Tibial nerve (tissue), 4 donors: ENCODE measurements around the gene PAEP. TPM values are rescaled to one million over a fixed set of nuclear protein-coding genes. Genes with fewer than 3 reads are reported as not detected.
"Not testable (repeated sequence)": the region's sequence is repeated elsewhere in the genome, so short reads cannot be mapped to it uniquely, and the experiment has no call there.

Experiments
- DNase-seq, 2 donors: peaks; one replicate each; pipeline ENCODE4 v3.0.0-alpha.2; 2019; ENCODE audit warnings: low spot score in 2 of 2
- H3K27ac ChIP-seq, 4 donors: fragments of 200-600 bp; sonication (generic) in 3 of 4; one replicate each; pipeline ENCODE4 v1.5.1; 2017 to 2019; ENCODE audit warnings: mild to moderate bottlenecking in 1 of 4
- H3K27me3 ChIP-seq, 2 donors: fragments of 200-600 bp; sonication (generic) in 1 of 2; one replicate each; pipeline versions ENCODE4 v1.5.1 to v1.6.0; 2017 to 2019
- H3K36me3 ChIP-seq, 3 donors: fragments of 200-600 bp; sonication (generic); one replicate each; pipeline ENCODE4 v1.5.1; 2018 to 2019
- H3K4me1 ChIP-seq, 4 donors: fragments of 200-600 bp; sonication (generic) in 3 of 4; one replicate each; pipeline ENCODE4 v1.5.1; 2017 to 2019
- H3K4me3 ChIP-seq, 4 donors: fragments of 200-600 bp; sonication (generic) in 3 of 4; one replicate each; pipeline ENCODE4 v1.5.1; 2017 to 2019; ENCODE audit warnings: mild to moderate bottlenecking in 1 of 4, moderate library complexity in 1 of 4
- H3K9me3 ChIP-seq, 4 donors: fragments of 200-600 bp; sonication (generic) in 3 of 4; one replicate each; pipeline ENCODE4 v1.5.1; 2017 to 2019
- EP300 ChIP-seq, 2 donors: sonication (generic); formaldehyde crosslinking; IDR thresholded peaks; one replicate each; pipeline ENCODE4 v1.6.1; 2017; ENCODE audit warnings: antibody characterized with exemption in 2 of 2, mild to moderate bottlenecking in 1 of 2
- POLR2A ChIP-seq, 2 donors: fragments of 450-650 bp; IDR thresholded peaks; one replicate each; pipeline ENCODE4 v1.6.1; 2017; ENCODE audit warnings: antibody characterized with exemption in 2 of 2, mild to moderate bottlenecking in 2 of 2, moderate library complexity in 2 of 2
- WGBS, 2 donors: methylation state at CpG; one replicate each; pipeline ENCODE4 v1.1.5; 2018; 5-methylcytosine and 5-hydroxymethylcytosine counted together
- total RNA-seq, 4 donors: library from RNA; depleted of rRNA; stranded (reverse); fragments of >200 nt; gene quantifications; one replicate each; pipeline ENCODE4 v1.1.0, GENCODE V29; 2016
- TF ChIP-seq, protein P1 (sequence below), 5 experiments: fragments of 200-600 bp in 3 of 5; fragments of 450-650 bp in 2 of 5; sonication (generic) in 3 of 5; IDR thresholded peaks; one replicate each; pipeline ENCODE4 v1.5.1; 2016 to 2019; ENCODE audit warnings: antibody characterized with exemption in 5 of 5, mild to moderate bottlenecking in 3 of 5, moderate library complexity in 2 of 5

Gene PAEP
- total RNA-seq, 4 donors from 2014 or later = not detected

DNA sequence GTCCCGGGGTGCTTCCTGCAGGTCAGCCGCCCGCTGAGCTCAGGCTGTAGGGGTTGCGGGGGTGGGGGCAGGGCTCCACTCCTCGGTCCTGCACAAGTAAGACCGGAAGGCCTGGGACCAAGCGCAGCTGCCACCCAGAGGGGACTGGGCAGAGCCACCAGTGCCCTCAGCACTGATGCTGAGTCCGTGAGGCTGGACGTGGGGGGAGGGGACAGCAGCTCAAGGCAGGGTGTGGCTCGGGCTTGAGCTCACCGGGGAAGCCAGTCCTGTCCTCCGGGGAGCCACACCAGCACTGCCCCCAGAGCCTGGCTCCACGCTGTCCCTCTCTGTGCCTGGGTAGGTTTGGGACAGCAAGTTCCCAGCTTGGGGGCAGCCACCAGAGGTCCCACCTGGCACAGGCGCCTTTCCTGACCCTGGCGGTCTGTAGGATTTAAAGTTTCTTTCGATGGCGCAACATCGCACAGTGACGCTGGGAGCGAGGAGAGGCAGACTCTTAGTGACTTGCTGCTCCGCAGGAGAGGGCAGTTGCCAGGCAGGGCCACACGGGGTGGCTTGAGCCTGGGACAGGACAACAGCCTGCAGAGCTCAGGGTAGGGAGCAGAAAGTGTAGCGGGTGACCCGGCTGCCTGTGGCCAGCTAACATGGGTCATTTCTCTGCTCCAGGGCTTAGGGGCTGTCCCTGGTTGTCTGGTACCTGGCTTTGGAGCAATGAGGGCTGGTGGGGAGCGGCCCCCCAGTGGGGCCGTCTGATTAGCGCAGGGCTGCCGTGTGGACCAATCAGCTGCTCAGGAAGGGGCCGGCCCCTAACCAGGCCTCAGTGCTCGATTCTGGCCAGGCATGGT, 34.6 kb upstream of the PAEP start:
- 66% methylated on average over 22 to 30 of the region's 30 CpGs for WGBS, 2 donors
- TF ChIP-seq POLR2A (IDR thresholded peaks at IDR 0.05) = no peak
- TF ChIP-seq, protein P1, sequence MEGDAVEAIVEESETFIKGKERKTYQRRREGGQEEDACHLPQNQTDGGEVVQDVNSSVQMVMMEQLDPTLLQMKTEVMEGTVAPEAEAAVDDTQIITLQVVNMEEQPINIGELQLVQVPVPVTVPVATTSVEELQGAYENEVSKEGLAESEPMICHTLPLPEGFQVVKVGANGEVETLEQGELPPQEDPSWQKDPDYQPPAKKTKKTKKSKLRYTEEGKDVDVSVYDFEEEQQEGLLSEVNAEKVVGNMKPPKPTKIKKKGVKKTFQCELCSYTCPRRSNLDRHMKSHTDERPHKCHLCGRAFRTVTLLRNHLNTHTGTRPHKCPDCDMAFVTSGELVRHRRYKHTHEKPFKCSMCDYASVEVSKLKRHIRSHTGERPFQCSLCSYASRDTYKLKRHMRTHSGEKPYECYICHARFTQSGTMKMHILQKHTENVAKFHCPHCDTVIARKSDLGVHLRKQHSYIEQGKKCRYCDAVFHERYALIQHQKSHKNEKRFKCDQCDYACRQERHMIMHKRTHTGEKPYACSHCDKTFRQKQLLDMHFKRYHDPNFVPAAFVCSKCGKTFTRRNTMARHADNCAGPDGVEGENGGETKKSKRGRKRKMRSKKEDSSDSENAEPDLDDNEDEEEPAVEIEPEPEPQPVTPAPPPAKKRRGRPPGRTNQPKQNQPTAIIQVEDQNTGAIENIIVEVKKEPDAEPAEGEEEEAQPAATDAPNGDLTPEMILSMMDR (IDR thresholded peaks at IDR 0.05) = no peak
- TF ChIP-seq EP300 (IDR thresholded peaks at IDR 0.05) = no peak
- no peak for DNase-seq
- H3K4me1 ChIP-seq = no peaks in the 10 kb centered on the region
- peaks cover 0 to 21% of the 10 kb centered on the region in 2 donors for H3K27me3 ChIP-seq
- H3K4me3 ChIP-seq = no peak overlapping the region
- H3K9me3 ChIP-seq = peaks cover 0 to 16% (median 0%) of the 10 kb centered on the region in 4 donors
- H3K27ac ChIP-seq = no peak overlapping the region
- H3K36me3 ChIP-seq = no peaks in the 10 kb centered on the region

DNA sequence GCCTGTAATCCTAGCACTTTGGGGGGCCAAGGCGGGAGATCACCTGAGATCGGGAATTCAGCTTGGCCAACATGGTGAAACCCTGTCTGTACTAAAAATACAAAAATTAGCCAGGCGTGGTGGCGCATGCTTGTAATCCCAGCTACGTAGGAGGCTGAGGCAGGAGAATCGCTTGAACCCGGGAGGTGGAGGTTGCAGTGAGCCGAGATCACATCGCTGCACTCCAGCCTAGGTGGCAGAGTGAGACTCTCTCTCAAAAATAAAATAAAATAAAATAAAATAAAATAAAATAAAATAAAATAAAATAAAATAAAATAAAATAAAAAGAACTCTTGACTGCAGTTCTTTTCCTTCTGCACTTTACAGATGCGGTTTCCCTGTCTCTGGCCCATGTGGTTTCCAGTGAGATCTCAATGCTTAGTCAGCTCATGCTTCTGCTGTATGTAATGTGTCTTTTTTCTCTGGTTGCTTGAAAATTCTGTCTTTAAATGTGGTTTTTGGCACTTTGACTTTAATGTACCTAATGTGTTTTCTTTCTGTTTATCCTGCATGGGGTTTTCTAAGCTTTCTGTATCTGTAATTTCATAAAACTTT, 32.6 kb upstream of the PAEP start:
- WGBS, 2 donors = 91 to 94% methylated on average over 10 of the region's 10 CpGs
- H3K4me1 ChIP-seq, H3K27ac ChIP-seq, H3K36me3 ChIP-seq, H3K4me3 ChIP-seq, DNase-seq: not testable (repeated sequence)
- Histone ChIP-seq H3K9me3 (peaks cover 0 to 16% (median 0%) of the 10 kb centered on the region in 4 donors), H3K27me3 (peaks cover 0 to 14% of the 10 kb centered on the region in 2 donors)

DNA sequence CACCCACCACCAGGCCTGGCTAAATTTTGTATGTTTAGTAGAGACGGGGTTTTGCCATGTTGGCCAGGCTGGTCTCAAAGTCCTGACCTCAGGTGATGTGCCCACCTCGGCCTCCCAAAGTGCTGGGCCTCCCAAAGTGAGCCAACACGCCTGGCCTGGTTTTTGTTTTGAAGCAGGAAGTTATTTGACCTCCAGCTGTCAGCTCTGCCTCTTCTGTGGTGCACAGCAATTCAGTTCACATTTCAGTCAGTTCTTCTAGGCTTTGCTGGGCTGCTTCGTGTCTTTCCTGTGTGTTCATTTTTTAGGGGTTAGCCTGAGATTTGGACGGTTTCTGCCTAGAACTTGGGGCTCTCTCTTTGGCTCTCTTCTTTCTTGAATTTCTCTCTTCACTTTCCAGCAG, 31.4 kb upstream of the PAEP start:
- H3K27me3 ChIP-seq = peaks cover 0 to 12% of the 10 kb centered on the region in 2 donors

DNA sequence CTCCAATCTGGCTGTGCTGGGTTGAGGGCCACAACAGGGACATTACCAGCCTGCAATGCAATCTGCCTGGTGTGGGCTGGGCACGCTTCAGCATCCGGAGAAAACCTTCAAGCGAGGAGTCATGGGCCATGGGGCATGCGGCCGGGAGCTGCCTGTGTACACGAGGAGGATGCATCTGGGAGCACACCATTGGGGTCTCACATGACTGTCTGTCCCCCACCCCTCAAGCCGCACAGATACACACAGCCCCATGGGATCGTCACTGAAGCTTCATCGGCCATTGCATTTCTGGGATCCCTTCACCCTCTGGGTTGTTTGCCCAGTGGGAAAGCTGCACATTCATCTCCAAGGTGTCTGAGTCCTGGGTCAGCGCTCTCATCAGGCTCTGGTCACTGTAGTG, 30.5 kb upstream of the PAEP start:
- WGBS, 2 donors = 85 to 93% methylated on average over 2 to 10 of the region's 10 CpGs
- no peak for DNase-seq
- peaks cover 0 to 12% of the 10 kb centered on the region in 2 donors for H3K27me3 ChIP-seq

More for the DNA sequence above, 31.4 kb upstream of the PAEP start:
- H3K4me3 ChIP-seq = no peak overlapping the region
- TF ChIP-seq, protein P1 (IDR thresholded peaks at IDR 0.05) = no peak
- H3K36me3 ChIP-seq = no peaks in the 10 kb centered on the region
- H3K9me3 ChIP-seq = peaks cover 0 to 16% (median 0%) of the 10 kb centered on the region in 4 donors
- no peak overlapping the region for H3K27ac ChIP-seq
- 61 to 74% methylated on average over 5 of the region's 5 CpGs for WGBS, 2 donors
- DNase-seq = no peak
- no peaks in the 10 kb centered on the region for H3K4me1 ChIP-seq

DNA sequence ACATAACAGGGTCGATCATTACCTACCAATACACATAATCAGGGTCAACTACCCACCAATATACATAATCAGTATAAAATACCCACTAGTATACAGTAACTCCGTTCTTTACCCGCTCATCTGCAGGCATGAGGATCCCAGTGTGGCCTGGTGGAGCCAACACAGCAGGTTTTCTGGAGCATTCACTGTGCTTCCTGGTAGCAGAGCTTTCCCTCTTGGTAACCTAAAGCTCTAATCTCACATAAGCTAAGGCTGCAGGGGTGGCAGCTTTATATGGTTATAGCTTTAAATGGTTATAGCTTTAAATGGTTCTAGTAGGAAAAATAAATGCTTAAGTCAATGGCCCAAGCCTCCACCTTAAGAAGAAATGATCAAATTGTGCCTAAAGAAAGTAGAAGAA, 28.4 kb upstream of the PAEP start:
- H3K4me3 ChIP-seq = no peak overlapping the region
- H3K27me3 ChIP-seq = peaks cover 0 to 4% of the 10 kb centered on the region in 2 donors
- H3K27ac ChIP-seq = no peak overlapping the region
- no peaks in the 10 kb centered on the region for H3K4me1 ChIP-seq
- DNase-seq = no peak
- WGBS, 2 donors = 85 to 95% methylated on average over 3 of the region's 3 CpGs
- no peaks in the 10 kb centered on the region for H3K36me3 ChIP-seq
- no peak for TF ChIP-seq POLR2A (IDR thresholded peaks at IDR 0.05)
- peaks cover 0 to 16% (median 0%) of the 10 kb centered on the region in 4 donors for H3K9me3 ChIP-seq

More for the DNA sequence above, 30.5 kb upstream of the PAEP start:
- Histone ChIP-seq H3K36me3 (no peaks in the 10 kb centered on the region), H3K4me3 (no peak overlapping the region), H3K9me3 (peaks cover 0 to 16% (median 0%) of the 10 kb centered on the region in 4 donors), H3K4me1 (no peaks in the 10 kb centered on the region), H3K27ac (no peak overlapping the region)
- TF ChIP-seq POLR2A (IDR thresholded peaks at IDR 0.05) (no peak), EP300 (IDR thresholded peaks at IDR 0.05) (no peak)
- TF ChIP-seq, protein P1 (IDR thresholded peaks at IDR 0.05) = no peak

DNA sequence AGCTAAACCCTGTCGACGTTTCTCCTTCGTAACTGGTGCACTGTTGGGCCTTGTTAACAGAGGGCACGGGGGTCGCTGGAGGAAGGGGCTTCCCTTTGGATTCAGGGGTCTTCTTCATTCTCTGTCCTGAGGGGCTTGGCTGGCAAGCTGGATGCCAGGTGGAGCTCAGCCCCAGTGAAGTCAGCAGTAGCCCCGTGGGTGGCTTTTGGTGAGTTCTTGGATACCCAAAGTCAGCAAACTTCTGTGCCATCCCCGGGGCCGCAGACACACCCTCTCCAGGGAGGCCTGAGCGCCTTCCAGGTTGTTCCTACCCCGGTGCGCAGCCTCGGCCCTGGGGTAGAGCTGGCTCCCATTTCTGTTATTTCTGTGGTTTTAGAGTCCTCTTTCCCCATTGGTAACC, 27.9 kb upstream of the PAEP start:
- no peak for DNase-seq
- Histone ChIP-seq H3K27me3 (peaks cover 0 to 4% of the 10 kb centered on the region in 2 donors), H3K9me3 (peaks cover 0 to 16% (median 0%) of the 10 kb centered on the region in 4 donors), H3K36me3 (no peaks in the 10 kb centered on the region), H3K4me1 (no peaks in the 10 kb centered on the region), H3K4me3 (no peak overlapping the region), H3K27ac (no peak overlapping the region)
- WGBS, 2 donors = 87 to 90% methylated on average over 11 to 12 of the region's 12 CpGs
- TF ChIP-seq EP300 (IDR thresholded peaks at IDR 0.05) = no peak
- no peak for TF ChIP-seq POLR2A (IDR thresholded peaks at IDR 0.05)
- TF ChIP-seq, protein P1 (IDR thresholded peaks at IDR 0.05) = no peak

DNA sequence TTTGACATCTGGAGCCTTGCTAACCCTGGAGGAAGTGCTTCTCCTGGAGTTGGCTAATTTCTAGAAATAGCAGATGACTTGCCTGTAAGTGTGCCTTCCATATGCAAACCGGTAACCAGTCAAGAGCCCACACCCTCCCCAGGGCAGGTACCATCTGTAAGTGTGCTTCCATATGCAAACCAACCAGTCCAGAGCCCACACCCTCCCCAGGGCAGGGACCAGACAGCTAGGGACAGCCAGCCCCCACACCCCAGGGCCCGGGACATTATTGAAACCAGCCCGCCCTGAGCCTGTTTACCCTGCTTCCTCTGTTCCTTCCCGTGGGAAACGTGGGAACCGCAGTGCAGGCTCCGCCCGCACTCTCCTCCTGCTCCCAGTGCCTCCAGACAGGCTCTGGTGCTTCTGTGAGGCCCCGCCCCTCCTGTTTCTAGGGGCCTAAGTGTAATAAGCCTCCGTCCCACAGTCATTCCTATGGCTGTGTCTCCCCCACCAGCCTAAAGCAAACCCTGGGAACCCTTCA, 27.3 kb upstream of the PAEP start:
- not testable (repeated sequence) for H3K36me3 ChIP-seq, DNase-seq, H3K27ac ChIP-seq, H3K4me3 ChIP-seq, H3K4me1 ChIP-seq, H3K27me3 ChIP-seq
- H3K9me3 ChIP-seq = peaks cover 0 to 13% (median 0%) of the 10 kb centered on the region in 4 donors
- WGBS, 2 donors = 15 to 32% methylated on average over 9 to 10 of the region's 10 CpGs

DNA sequence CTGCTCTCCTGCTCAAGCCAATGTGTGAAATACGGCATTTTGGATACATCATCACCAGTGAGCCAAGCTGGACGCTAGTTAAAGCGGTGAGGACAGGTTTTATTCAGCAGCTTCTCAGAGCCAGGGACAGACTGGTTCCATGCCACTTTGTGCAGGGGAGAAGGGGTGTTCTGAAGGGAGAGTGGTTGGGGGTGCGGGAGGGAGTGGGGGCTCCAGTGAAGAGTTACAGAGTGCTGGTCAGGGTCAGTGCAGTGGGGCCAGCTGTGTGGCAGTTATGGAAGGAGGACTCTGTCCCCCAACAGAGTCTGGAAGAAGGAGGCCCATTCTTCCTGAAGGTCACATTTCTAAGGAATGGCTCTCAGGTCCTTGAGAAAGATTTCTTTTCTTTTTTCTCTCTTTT, 26.7 kb upstream of the PAEP start:
- not testable (repeated sequence) for H3K36me3 ChIP-seq, H3K4me3 ChIP-seq, H3K27ac ChIP-seq, H3K27me3 ChIP-seq, H3K9me3 ChIP-seq, DNase-seq, H3K4me1 ChIP-seq
- 59 to 77% methylated on average over 3 to 4 of the region's 4 CpGs for WGBS, 2 donors
